IPS-18c (cell line): Measurements from ENCODE around the gene JPH2.

ENCODE experiments used
- H3K4me3 ChIP-seq: 2 replicates; pipeline ENCODE4 v1.7.0; 2013; ENCODE audit warnings: low read depth, mild to moderate bottlenecking, low read length, moderate library complexity; ENCODE audit not compliant: insufficient read depth
- H3K9me3 ChIP-seq: one replicate; pipeline ENCODE4 v1.6.1; 2013; ENCODE audit warnings: mild to moderate bottlenecking, low read length, moderate library complexity; ENCODE audit not compliant: control insufficient read depth, insufficient read depth

The JPH2 gene

GRCh38 chr20:44123251-44123650 is 63.7 kb downstream of the JPH2 start:
- no peaks in the 10 kb centered on the region for H3K9me3 ChIP-seq
- no peak overlapping the region for H3K4me3 ChIP-seq

GRCh38 chr20:44120676-44121425 is 66.1 kb downstream of the JPH2 start:
- Histone ChIP-seq H3K4me3 (no peak overlapping the region), H3K9me3 (no peaks in the 10 kb centered on the region)

- Histone ChIP-seq H3K4me3 (no peak overlapping the region), H3K9me3 (no peaks in the 10 kb centered on the region)
These were observed 68.6 kb downstream of the JPH2 start for GRCh38 chr20:44118185-44119033.

- Histone ChIP-seq H3K4me3 (no peak overlapping the region), H3K9me3 (no peaks in the 10 kb centered on the region)
These were observed 69.4 kb downstream of the JPH2 start for GRCh38 chr20:44117296-44118184.

- H3K9me3 ChIP-seq: no peaks in the 10 kb centered on the region
- no peak overlapping the region for H3K4me3 ChIP-seq
These were observed 71.0 kb downstream of the JPH2 start for GRCh38 chr20:44115762-44116644.

- H3K4me3 ChIP-seq: no peak overlapping the region
- H3K9me3 ChIP-seq: no peaks in the 10 kb centered on the region
These were observed 71.8 kb downstream of the JPH2 start for GRCh38 chr20:44115181-44115580.

- no peaks in the 10 kb centered on the region for H3K9me3 ChIP-seq
These were observed 73.2 kb downstream of the JPH2 start for GRCh38 chr20:44113618-44114376.

GRCh38 chr20:44112889-44113617 is 73.9 kb downstream of the JPH2 start:
- H3K9me3 ChIP-seq: no peaks in the 10 kb centered on the region
- H3K4me3 ChIP-seq: no peak overlapping the region

More at GRCh38 chr20:44113618-44114376, 73.2 kb downstream of the JPH2 start:
- H3K4me3 ChIP-seq: no peak overlapping the region

- Histone ChIP-seq H3K9me3 (no peaks in the 10 kb centered on the region), H3K4me3 (no peak overlapping the region)
These were observed 74.5 kb downstream of the JPH2 start for GRCh38 chr20:44112456-44112855.

GRCh38 chr20:44111712-44112335 is 75.2 kb downstream of the JPH2 start:
- peaks cover 3% of the 10 kb centered on the region for H3K9me3 ChIP-seq
- H3K4me3 ChIP-seq: no peak overlapping the region

- H3K9me3 ChIP-seq: peaks cover 6% of the 10 kb centered on the region
These were observed 76.0 kb downstream of the JPH2 start for GRCh38 chr20:44110816-44111568.

GRCh38 chr20:44109951-44110361 is 77.0 kb downstream of the JPH2 start:
- Histone ChIP-seq H3K4me3 (no peak overlapping the region), H3K9me3 (peaks cover 6% of the 10 kb centered on the region)

More at GRCh38 chr20:44110816-44111568, 76.0 kb downstream of the JPH2 start:
- no peak overlapping the region for H3K4me3 ChIP-seq

GRCh38 chr20:44106615-44107014 is 80.4 kb downstream of the JPH2 start:
- Histone ChIP-seq H3K9me3 (peaks cover 8% of the 10 kb centered on the region), H3K4me3 (no peak overlapping the region)

GRCh38 chr20:44104798-44105517 is 82.0 kb downstream of the JPH2 start:
- peaks cover 8% of the 10 kb centered on the region for H3K9me3 ChIP-seq
- H3K4me3 ChIP-seq: no peak overlapping the region
